Transverse colon (tissue), 4 donors: ENCODE measurements around the gene ARPC1B.

ENCODE experiments used
- POLR2AphosphoS5 ChIP-seq, 3 donors: sonication (generic); formaldehyde crosslinking; IDR thresholded peaks; one replicate each; pipeline ENCODE4 v1.6.1; 2016; ENCODE audit warnings: antibody characterized with exemption in 3 of 3
- TF ChIP-seq, protein P1 (sequence below), 5 experiments: fragments of 200-600 bp in 3 of 5; fragments of 450-650 bp in 2 of 5; sonication (generic) in 3 of 5; IDR thresholded peaks; 1 replicate in 2 of 5; 2 replicates in 3 of 5; pipeline ENCODE4 v1.5.1; 2016 to 2017; ENCODE audit warnings: antibody characterized with exemption in 5 of 5, inconsistent platforms in 3 of 5, mild to moderate bottlenecking in 2 of 5, moderate library complexity in 1 of 5

DNA sequence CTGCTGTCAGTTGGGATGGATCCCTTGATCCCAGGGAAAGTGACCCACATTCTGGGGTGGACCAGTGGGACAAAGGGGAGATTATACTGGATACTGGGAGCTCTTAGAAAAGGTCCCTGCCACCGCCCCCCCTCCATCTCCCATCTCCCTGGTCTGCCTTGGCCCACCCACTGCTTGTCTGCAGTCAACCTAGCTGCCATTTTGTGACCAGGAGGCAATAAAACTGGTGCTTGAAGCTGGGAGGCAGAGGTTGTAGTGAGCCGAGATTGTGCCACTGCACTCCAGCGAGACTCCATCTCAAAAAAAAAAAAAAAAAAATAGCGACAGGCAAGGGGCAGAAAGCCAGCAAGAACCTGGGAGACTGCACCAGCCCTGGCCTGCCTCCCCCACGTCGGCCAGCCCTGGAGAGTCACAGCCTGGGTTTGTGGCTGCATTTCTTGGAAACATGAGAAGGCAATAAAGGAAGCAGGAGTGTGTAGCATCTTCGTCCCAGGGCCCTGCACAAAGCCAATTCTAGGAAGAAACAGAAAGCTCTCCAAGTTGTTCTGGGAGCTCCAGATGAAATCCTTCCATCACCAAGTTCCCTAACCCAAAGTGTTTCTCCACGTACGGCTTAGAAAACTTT is 4.7 kb upstream of the ARPC1B start:
- TF ChIP-seq, protein P1, sequence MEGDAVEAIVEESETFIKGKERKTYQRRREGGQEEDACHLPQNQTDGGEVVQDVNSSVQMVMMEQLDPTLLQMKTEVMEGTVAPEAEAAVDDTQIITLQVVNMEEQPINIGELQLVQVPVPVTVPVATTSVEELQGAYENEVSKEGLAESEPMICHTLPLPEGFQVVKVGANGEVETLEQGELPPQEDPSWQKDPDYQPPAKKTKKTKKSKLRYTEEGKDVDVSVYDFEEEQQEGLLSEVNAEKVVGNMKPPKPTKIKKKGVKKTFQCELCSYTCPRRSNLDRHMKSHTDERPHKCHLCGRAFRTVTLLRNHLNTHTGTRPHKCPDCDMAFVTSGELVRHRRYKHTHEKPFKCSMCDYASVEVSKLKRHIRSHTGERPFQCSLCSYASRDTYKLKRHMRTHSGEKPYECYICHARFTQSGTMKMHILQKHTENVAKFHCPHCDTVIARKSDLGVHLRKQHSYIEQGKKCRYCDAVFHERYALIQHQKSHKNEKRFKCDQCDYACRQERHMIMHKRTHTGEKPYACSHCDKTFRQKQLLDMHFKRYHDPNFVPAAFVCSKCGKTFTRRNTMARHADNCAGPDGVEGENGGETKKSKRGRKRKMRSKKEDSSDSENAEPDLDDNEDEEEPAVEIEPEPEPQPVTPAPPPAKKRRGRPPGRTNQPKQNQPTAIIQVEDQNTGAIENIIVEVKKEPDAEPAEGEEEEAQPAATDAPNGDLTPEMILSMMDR (IDR thresholded peaks at IDR 0.05): no peak
- TF ChIP-seq POLR2AphosphoS5 (IDR thresholded peaks at IDR 0.05): no peak
